Lower lobe of right lung (tissue), 2 donors: ENCODE measurements around the gene AZIN2. TPM values are rescaled to one million over a fixed set of nuclear protein-coding genes. Genes with fewer than 3 reads are reported as not detected.

Experiments used
- ATAC-seq, 2 donors: fragments of 200-7000 bp; cut with Tn5 transposase; one replicate each; pipeline ENCODE4 v1.9.1; 2020 to 2022; ENCODE audit warnings: mild to moderate bottlenecking in 2 of 2, moderate library complexity in 2 of 2
- DNase-seq: peaks from one replicate; pipeline ENCODE4 v3.0.0-alpha.2; 2020
- H3K27ac ChIP-seq: fragments of 200-600 bp; one replicate; pipeline ENCODE4 v1.8.0; 2022
- H3K27me3 ChIP-seq: fragments of 200-600 bp; one replicate; pipeline ENCODE4 v1.8.0; 2022; ENCODE audit warnings: low read depth
- H3K36me3 ChIP-seq: fragments of 200-600 bp; one replicate; pipeline ENCODE4 v1.8.0; 2022; ENCODE audit warnings: mild to moderate bottlenecking
- H3K4me1 ChIP-seq: fragments of 200-600 bp; one replicate; pipeline ENCODE4 v1.8.0; 2022
- H3K4me3 ChIP-seq: fragments of 200-600 bp; one replicate; pipeline ENCODE4 v1.8.0; 2022; ENCODE audit warnings: mild to moderate bottlenecking
- H3K9me3 ChIP-seq: fragments of 200-600 bp; one replicate; pipeline ENCODE4 v1.8.0; 2022
- CTCF ChIP-seq: fragments of 200-600 bp; IDR thresholded peaks from one replicate; pipeline ENCODE4 v1.8.0; 2022; ENCODE audit warnings: antibody characterized with exemption, mild to moderate bottlenecking
- intact Hi-C: fragments of 100-400 bp; cut with DNase I; formaldehyde crosslinking; loops from one replicate; pipeline ENCODE4 v1.11.0; 2022
- total RNA-seq: library from RNA; stranded (reverse); fragmentation: NEBNext Ultra II Directional; extraction: Animal tissue kit (Norgen Biotek cat#: 25700); gene quantifications from one replicate; pipeline ENCODE4 v1.2.1, GENCODE V29; 2021
- donor health status: DM: no; HTN: yes; CAD: no; lungs with severe emphysema.

AZIN2 gene
- total RNA-seq, 1 donor from 2014 or later = 2.4 TPM

- no peak for TF ChIP-seq CTCF
- no peak overlapping the region for H3K4me3 ChIP-seq
- peaks cover 8% of the 10 kb centered on the region for H3K4me1 ChIP-seq
- peaks cover 3% of the 10 kb centered on the region for H3K36me3 ChIP-seq
- no peaks in the 10 kb centered on the region for H3K27me3 ChIP-seq
- DNase-seq = no peak
- H3K9me3 ChIP-seq = no peaks in the 10 kb centered on the region
- no peak overlapping the region for H3K27ac ChIP-seq
- no peak for ATAC-seq
- intact Hi-C loops = no loop called here
Observed at GRCh38 chr1:33165809-33166208, 84.9 kb downstream of the AZIN2 start.

- intact Hi-C loops = no loop called here
- peaks cover 3% of the 10 kb centered on the region for H3K36me3 ChIP-seq
- ATAC-seq (no peak), DNase-seq (no peak)
- H3K4me3 ChIP-seq = no peak overlapping the region
- no peak for TF ChIP-seq CTCF
- no peak overlapping the region for H3K27ac ChIP-seq
- H3K27me3 ChIP-seq = no peaks in the 10 kb centered on the region
- H3K4me1 ChIP-seq = no peaks in the 10 kb centered on the region
- H3K9me3 ChIP-seq = no peaks in the 10 kb centered on the region
Observed at GRCh38 chr1:33167650-33168447, 86.9 kb downstream of the AZIN2 start.

GRCh38 chr1:33168556-33169289 lies 87.8 kb downstream of the AZIN2 start:
- no peak overlapping the region for H3K4me3 ChIP-seq
- H3K9me3 ChIP-seq = no peaks in the 10 kb centered on the region
- peaks cover 3% of the 10 kb centered on the region for H3K36me3 ChIP-seq
- H3K27me3 ChIP-seq = no peaks in the 10 kb centered on the region
- intact Hi-C loops = no loop called here
- no peaks in the 10 kb centered on the region for H3K4me1 ChIP-seq
- ATAC-seq = no peak
- DNase-seq = no peak
- H3K27ac ChIP-seq = no peak overlapping the region
- no peak for TF ChIP-seq CTCF

DNA sequence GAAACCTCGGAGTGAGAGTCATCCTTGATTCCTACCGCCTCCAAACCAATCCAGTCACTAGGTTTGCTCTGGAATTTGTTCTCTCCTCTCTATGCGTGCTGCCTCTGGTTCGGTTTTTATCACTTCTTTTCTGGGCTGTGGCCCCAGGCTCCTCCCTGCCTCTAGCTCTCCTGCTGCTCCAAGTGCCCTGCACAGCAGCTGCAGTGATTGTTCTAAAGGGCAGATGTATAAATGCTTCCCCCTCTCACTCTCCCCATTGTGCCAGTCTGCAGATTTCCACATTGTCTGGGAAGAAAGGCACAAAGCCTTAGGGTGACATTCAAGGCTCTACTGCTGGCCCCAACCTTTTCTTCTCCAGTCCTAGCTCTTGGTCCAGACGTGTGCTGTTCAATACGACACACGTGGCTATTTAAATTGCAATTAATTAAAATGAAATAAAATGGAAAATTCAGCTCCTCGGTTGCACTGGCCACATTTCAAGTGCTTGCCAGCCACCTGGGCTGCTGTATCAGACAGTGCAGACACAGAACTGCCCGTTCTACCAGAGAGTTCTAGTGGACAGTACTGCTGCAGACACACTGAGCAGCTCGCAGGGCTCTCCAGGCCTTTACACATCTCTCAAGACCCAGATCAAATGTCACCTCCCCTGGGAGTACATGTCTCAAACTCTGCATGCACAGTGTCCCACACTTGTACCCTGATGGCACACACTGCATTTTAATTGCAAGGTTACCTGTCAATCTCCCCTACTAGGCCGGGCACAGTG lies 88.5 kb downstream of the AZIN2 start:
- no peaks in the 10 kb centered on the region for H3K27me3 ChIP-seq
- intact Hi-C loops = no loop called here
- H3K4me3 ChIP-seq = no peak overlapping the region
- no peak for ATAC-seq
- no peak for TF ChIP-seq CTCF
- H3K9me3 ChIP-seq = no peaks in the 10 kb centered on the region
- no peaks in the 10 kb centered on the region for H3K4me1 ChIP-seq
- no peak overlapping the region for H3K27ac ChIP-seq
- no peak for DNase-seq
- peaks cover 3% of the 10 kb centered on the region for H3K36me3 ChIP-seq

Other genes starting within 250 kb of the AZIN2 start
- gene FNDC5, start 210.2 kb upstream of the AZIN2 start, total RNA-seq = 0.65 TPM
- not detected for gene HPCA, start 194.7 kb upstream of the AZIN2 start, total RNA-seq
- gene TMEM54, start 179.8 kb upstream of the AZIN2 start, total RNA-seq = 44.0 TPM
- 27.9 TPM for gene RNF19B, start 116.3 kb upstream of the AZIN2 start, total RNA-seq
- gene AK2, start 44.3 kb upstream of the AZIN2 start, total RNA-seq = 103 TPM
- 6.5 TPM for gene TRIM62, start 100.9 kb downstream of the AZIN2 start, total RNA-seq
- gene ZNF362, start 175.3 kb downstream of the AZIN2 start, total RNA-seq = 30.7 TPM
- gene A3GALT2, start 239.9 kb downstream of the AZIN2 start, total RNA-seq = not detected